GM23338 (cell line): ENCODE measurements around the gene ERI2. TPM values are rescaled to one million over a fixed set of nuclear protein-coding genes. Genes with fewer than 3 reads are reported as not detected.

ENCODE experiments used
- ATAC-seq: fragments of 200-7000 bp; cut with Tn5 transposase; 3 replicates; pipeline ENCODE4 v1.9.1; 2020
- DNase-seq: peaks from one replicate; pipeline ENCODE4 v3.0.0-alpha.2; 2015; ENCODE audit warnings: low spot score
- H2AFZ ChIP-seq: fragments of 200-600 bp; sonication (generic); 2 replicates; pipeline ENCODE4 v1.8.0; 2016; ENCODE audit warnings: antibody characterized with exemption, mild to moderate bottlenecking, moderate library complexity
- H3F3A ChIP-seq: fragments of 200-600 bp; sonication (generic); replicated peaks from 2 replicates; pipeline ENCODE4 v1.8.0; 2017; ENCODE audit warnings: antibody characterized with exemption, mixed run types, low read depth
- H3K27ac ChIP-seq: fragments of 200-600 bp; sonication (generic); 2 replicates; pipeline ENCODE4 v1.6.1; 2016; ENCODE audit warnings: low read depth
- H3K27me3 ChIP-seq: fragments of 200-600 bp; sonication (generic); 2 replicates; pipeline ENCODE4 v1.8.0; 2016; ENCODE audit warnings: mild to moderate bottlenecking, mixed run types, moderate library complexity; ENCODE audit not compliant: insufficient read depth
- H3K36me3 ChIP-seq: fragments of 200-600 bp; sonication (generic); 2 replicates; pipeline ENCODE4 v1.8.0; 2016; ENCODE audit warnings: mild to moderate bottlenecking; ENCODE audit not compliant: insufficient read depth
- H3K4me1 ChIP-seq: fragments of 200-600 bp; sonication (generic); 2 replicates; pipeline ENCODE4 v1.8.0; 2016; ENCODE audit warnings: mild to moderate bottlenecking, moderate library complexity; ENCODE audit not compliant: insufficient read depth
- H3K4me2 ChIP-seq: fragments of 200-600 bp; sonication (generic); 2 replicates; pipeline ENCODE4 v1.7.1; 2017; ENCODE audit warnings: mixed run types
- H3K4me3 ChIP-seq: fragments of 200-600 bp; sonication (generic); 2 replicates; pipeline ENCODE4 v1.6.1; 2016; ENCODE audit warnings: mixed run types
- H3K79me2 ChIP-seq: fragments of 200-600 bp; sonication (generic); replicated peaks from 2 replicates; pipeline ENCODE4 v1.8.0; 2017; ENCODE audit warnings: mild to moderate bottlenecking; ENCODE audit not compliant: insufficient read depth
- H3K9me2 ChIP-seq: fragments of 200-600 bp; sonication (generic); 2 replicates; pipeline ENCODE4 v1.8.0; 2017; ENCODE audit not compliant: insufficient read depth
- H4K20me1 ChIP-seq: fragments of 200-600 bp; sonication (generic); replicated peaks from 2 replicates; pipeline ENCODE4 v1.8.0; 2017; ENCODE audit warnings: mild to moderate bottlenecking; ENCODE audit not compliant: insufficient read depth
- H3K27ac Mint-ChIP-seq: 2 replicates; pipeline ENCODE4 v1.8.0; 2020; ENCODE audit warnings: inconsistent platforms, mild to moderate bottlenecking, moderate library complexity, mixed read lengths
- H3K27me3 Mint-ChIP-seq: 3 replicates; pipeline ENCODE4 v1.8.0; 2022; ENCODE audit warnings: low read depth, mild to moderate bottlenecking, moderate library complexity, mixed read lengths, inconsistent platforms; ENCODE audit not compliant: insufficient read depth, poor library complexity
- H3K36me3 Mint-ChIP-seq: 3 replicates; pipeline ENCODE4 v1.8.0; 2021; ENCODE audit warnings: low read depth, mild to moderate bottlenecking, inconsistent platforms, moderate library complexity, mixed read lengths
- H3K4me1 Mint-ChIP-seq: 3 replicates; pipeline ENCODE4 v1.8.0; 2020; ENCODE audit warnings: mild to moderate bottlenecking, inconsistent platforms, mixed read lengths
- H3K4me3 Mint-ChIP-seq: 3 replicates; pipeline ENCODE4 v1.8.0; 2021; ENCODE audit warnings: moderate library complexity, mild to moderate bottlenecking, inconsistent platforms, mixed read lengths
- H3K9me3 Mint-ChIP-seq: 3 replicates; pipeline ENCODE4 v1.8.0; 2020; ENCODE audit warnings: moderate library complexity, mild to moderate bottlenecking, inconsistent platforms, mixed read lengths
- CREB1 ChIP-seq: fragments of 250-450 bp; sonication (Bioruptor Pico); IDR thresholded peaks from 2 replicates; pipeline ENCODE4 v1.5.0; 2020; ENCODE audit warnings: low read depth, mild to moderate bottlenecking, moderate library complexity
- EZH2 ChIP-seq: fragments of 200-600 bp; sonication (generic); IDR thresholded peaks from one replicate; pipeline ENCODE4 v1.8.0; 2017; ENCODE audit warnings: antibody characterized with exemption, mild to moderate bottlenecking, low read depth; ENCODE audit not compliant: unreplicated experiment
- EZH2phosphoT487 ChIP-seq: fragments of 200-600 bp; sonication (generic); IDR thresholded peaks from one replicate; pipeline ENCODE4 v1.8.1; 2018; ENCODE audit warnings: antibody characterized with exemption; ENCODE audit not compliant: unreplicated experiment
- JUNB ChIP-seq: IDR thresholded peaks from one replicate; pipeline ENCODE4 v1.6.1; 2016; ENCODE audit warnings: antibody characterized with exemption; ENCODE audit not compliant: unreplicated experiment
- NANOG ChIP-seq: IDR thresholded peaks from 2 replicates; pipeline ENCODE4 v1.6.1; 2016; ENCODE audit warnings: antibody characterized with exemption, borderline replicate concordance
- POLR2AphosphoS5 ChIP-seq: IDR thresholded peaks from 2 replicates; pipeline ENCODE4 v1.6.1; 2016; ENCODE audit warnings: antibody characterized with exemption, low read depth
- STAT1 ChIP-seq: IDR thresholded peaks from one replicate; pipeline ENCODE4 v1.6.1; 2016; ENCODE audit warnings: antibody characterized with exemption; ENCODE audit not compliant: unreplicated experiment
- ZNF114 ChIP-seq: fragments of 250-450 bp; sonication (Bioruptor Pico); IDR thresholded peaks from 2 replicates; pipeline ENCODE4 v1.5.0; 2020; ENCODE audit warnings: mild to moderate bottlenecking, moderate library complexity
- ZNF331 ChIP-seq: fragments of 250-450 bp; sonication (Bioruptor Pico); IDR thresholded peaks from 2 replicates; pipeline ENCODE4 v1.5.0; 2020; ENCODE audit warnings: low read depth, mild to moderate bottlenecking, moderate library complexity
- polyA plus RNA-seq: library from polyadenylated mRNA; unstranded; fragments of >200 nt; fragmentation: Nextera tagmentation; extraction: Ambion mirVana; gene quantifications from 2 replicates; pipeline ENCODE4 v1.2.1, GENCODE V29; 2016
- total RNA-seq: library from RNA; depleted of rRNA; stranded (reverse); fragments of >200 nt; shearing (Covaris generic); gene quantifications from 2 replicates; pipeline ENCODE4 v1.2.3, GENCODE V29; 2014
- TF ChIP-seq, protein P1 (sequence below): IDR thresholded peaks from one replicate; pipeline ENCODE4 v1.6.1; 2018; ENCODE audit warnings: antibody characterized with exemption; ENCODE audit not compliant: unreplicated experiment
- TF ChIP-seq, protein P2 (sequence below): fragments of 250-450 bp; sonication (Bioruptor Pico); IDR thresholded peaks from 2 replicates; pipeline ENCODE4 v1.5.0; 2020; ENCODE audit warnings: mild to moderate bottlenecking, moderate library complexity
- TF ChIP-seq, protein P3 (sequence below): IDR thresholded peaks from 2 replicates; pipeline ENCODE4 v1.6.1; 2016; ENCODE audit warnings: antibody characterized with exemption
- TF ChIP-seq, protein P4 (sequence below), 2 experiments: fragments of 200-600 bp in 1 of 2; sonication (generic) in 1 of 2; conservative IDR thresholded peaks; 2 replicates each; pipeline versions ENCODE4 v1.5.1 to v1.6.1; 2016 to 2017; ENCODE audit warnings: antibody characterized with exemption in 2 of 2, low read depth in 2 of 2, mild to moderate bottlenecking in 2 of 2, moderate library complexity in 1 of 2

ERI2 gene
- total and polyA plus RNA-seq, 2 experiments from 2014 or later = 7.2 to 19.5 TPM

DNA sequence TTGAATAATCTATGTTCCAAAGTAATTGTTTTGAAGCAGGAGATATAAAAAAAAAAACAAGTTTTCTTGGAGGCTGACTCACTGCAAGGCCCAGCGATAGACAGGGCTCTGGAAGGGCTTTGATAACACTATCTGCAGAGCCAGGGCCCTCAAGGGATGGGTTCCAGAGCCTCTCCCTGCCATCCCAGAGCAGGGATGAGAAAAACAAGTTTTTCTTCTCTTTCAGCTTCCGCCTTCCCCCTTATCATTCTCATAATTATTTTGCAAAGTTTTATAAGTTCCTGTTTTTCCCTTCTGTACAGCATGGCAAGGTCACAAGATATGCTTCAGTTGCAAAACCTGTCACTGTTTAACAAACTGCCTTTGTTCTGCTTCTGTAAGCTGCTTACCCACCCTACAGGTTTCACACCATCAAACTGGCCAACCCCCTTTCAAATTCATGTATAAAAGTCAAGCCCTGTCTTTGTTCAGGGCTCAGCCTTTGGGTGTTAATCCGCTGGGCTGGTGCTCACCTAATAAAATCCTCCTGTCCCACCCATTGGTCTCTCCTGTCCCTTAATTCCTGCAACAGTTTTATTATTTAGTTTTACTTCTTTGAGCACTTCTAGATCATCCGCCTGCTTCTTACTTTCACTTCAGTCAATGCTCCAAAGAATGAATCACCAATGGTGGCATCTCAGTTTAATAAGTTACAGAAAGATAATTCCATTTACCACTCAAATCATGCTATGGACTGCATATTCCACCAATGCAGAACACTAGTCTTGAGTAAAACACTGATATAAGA lies 59.0 kb downstream of the ERI2 start:
- H3K4me3 Mint-ChIP-seq = no peak overlapping the region
- Histone ChIP-seq H3K4me2 (no peak overlapping the region), H3K27ac (no peak overlapping the region), H3K4me1 (no peaks in the 10 kb centered on the region), H3K9me2 (peaks cover 5% of the 10 kb centered on the region; the same call in 1 of the 2 replicates), H4K20me1 (no peaks in the 10 kb centered on the region), H3F3A (no peaks in the 10 kb centered on the region), H2AFZ (no peak overlapping the region), H3K27me3 (no peaks in the 10 kb centered on the region), H3K36me3 (no peaks in the 10 kb centered on the region), H3K79me2 (no peaks in the 10 kb centered on the region), H3K4me3 (no peak overlapping the region)
- DNase-seq = peak; percentile 11
- ATAC-seq = no peak
- H3K9me3 Mint-ChIP-seq = peaks cover 26% of the 10 kb centered on the region
- peaks cover 4% of the 10 kb centered on the region for H3K27me3 Mint-ChIP-seq
- no peak overlapping the region for H3K27ac Mint-ChIP-seq
- H3K36me3 Mint-ChIP-seq = peaks cover 7% of the 10 kb centered on the region
- no peak for TF ChIP-seq ZNF331
- no peak for TF ChIP-seq ZNF114
- no peak for TF ChIP-seq EZH2phosphoT487
- TF ChIP-seq CREB1 (CRISPR knock-in tag) = no peak
- TF ChIP-seq POLR2AphosphoS5 = no peak
- no peak for TF ChIP-seq STAT1
- no peak for TF ChIP-seq JUNB
- TF ChIP-seq, protein P1, sequence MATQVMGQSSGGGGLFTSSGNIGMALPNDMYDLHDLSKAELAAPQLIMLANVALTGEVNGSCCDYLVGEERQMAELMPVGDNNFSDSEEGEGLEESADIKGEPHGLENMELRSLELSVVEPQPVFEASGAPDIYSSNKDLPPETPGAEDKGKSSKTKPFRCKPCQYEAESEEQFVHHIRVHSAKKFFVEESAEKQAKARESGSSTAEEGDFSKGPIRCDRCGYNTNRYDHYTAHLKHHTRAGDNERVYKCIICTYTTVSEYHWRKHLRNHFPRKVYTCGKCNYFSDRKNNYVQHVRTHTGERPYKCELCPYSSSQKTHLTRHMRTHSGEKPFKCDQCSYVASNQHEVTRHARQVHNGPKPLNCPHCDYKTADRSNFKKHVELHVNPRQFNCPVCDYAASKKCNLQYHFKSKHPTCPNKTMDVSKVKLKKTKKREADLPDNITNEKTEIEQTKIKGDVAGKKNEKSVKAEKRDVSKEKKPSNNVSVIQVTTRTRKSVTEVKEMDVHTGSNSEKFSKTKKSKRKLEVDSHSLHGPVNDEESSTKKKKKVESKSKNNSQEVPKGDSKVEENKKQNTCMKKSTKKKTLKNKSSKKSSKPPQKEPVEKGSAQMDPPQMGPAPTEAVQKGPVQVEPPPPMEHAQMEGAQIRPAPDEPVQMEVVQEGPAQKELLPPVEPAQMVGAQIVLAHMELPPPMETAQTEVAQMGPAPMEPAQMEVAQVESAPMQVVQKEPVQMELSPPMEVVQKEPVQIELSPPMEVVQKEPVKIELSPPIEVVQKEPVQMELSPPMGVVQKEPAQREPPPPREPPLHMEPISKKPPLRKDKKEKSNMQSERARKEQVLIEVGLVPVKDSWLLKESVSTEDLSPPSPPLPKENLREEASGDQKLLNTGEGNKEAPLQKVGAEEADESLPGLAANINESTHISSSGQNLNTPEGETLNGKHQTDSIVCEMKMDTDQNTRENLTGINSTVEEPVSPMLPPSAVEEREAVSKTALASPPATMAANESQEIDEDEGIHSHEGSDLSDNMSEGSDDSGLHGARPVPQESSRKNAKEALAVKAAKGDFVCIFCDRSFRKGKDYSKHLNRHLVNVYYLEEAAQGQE = no peak
- TF ChIP-seq, protein P2, sequence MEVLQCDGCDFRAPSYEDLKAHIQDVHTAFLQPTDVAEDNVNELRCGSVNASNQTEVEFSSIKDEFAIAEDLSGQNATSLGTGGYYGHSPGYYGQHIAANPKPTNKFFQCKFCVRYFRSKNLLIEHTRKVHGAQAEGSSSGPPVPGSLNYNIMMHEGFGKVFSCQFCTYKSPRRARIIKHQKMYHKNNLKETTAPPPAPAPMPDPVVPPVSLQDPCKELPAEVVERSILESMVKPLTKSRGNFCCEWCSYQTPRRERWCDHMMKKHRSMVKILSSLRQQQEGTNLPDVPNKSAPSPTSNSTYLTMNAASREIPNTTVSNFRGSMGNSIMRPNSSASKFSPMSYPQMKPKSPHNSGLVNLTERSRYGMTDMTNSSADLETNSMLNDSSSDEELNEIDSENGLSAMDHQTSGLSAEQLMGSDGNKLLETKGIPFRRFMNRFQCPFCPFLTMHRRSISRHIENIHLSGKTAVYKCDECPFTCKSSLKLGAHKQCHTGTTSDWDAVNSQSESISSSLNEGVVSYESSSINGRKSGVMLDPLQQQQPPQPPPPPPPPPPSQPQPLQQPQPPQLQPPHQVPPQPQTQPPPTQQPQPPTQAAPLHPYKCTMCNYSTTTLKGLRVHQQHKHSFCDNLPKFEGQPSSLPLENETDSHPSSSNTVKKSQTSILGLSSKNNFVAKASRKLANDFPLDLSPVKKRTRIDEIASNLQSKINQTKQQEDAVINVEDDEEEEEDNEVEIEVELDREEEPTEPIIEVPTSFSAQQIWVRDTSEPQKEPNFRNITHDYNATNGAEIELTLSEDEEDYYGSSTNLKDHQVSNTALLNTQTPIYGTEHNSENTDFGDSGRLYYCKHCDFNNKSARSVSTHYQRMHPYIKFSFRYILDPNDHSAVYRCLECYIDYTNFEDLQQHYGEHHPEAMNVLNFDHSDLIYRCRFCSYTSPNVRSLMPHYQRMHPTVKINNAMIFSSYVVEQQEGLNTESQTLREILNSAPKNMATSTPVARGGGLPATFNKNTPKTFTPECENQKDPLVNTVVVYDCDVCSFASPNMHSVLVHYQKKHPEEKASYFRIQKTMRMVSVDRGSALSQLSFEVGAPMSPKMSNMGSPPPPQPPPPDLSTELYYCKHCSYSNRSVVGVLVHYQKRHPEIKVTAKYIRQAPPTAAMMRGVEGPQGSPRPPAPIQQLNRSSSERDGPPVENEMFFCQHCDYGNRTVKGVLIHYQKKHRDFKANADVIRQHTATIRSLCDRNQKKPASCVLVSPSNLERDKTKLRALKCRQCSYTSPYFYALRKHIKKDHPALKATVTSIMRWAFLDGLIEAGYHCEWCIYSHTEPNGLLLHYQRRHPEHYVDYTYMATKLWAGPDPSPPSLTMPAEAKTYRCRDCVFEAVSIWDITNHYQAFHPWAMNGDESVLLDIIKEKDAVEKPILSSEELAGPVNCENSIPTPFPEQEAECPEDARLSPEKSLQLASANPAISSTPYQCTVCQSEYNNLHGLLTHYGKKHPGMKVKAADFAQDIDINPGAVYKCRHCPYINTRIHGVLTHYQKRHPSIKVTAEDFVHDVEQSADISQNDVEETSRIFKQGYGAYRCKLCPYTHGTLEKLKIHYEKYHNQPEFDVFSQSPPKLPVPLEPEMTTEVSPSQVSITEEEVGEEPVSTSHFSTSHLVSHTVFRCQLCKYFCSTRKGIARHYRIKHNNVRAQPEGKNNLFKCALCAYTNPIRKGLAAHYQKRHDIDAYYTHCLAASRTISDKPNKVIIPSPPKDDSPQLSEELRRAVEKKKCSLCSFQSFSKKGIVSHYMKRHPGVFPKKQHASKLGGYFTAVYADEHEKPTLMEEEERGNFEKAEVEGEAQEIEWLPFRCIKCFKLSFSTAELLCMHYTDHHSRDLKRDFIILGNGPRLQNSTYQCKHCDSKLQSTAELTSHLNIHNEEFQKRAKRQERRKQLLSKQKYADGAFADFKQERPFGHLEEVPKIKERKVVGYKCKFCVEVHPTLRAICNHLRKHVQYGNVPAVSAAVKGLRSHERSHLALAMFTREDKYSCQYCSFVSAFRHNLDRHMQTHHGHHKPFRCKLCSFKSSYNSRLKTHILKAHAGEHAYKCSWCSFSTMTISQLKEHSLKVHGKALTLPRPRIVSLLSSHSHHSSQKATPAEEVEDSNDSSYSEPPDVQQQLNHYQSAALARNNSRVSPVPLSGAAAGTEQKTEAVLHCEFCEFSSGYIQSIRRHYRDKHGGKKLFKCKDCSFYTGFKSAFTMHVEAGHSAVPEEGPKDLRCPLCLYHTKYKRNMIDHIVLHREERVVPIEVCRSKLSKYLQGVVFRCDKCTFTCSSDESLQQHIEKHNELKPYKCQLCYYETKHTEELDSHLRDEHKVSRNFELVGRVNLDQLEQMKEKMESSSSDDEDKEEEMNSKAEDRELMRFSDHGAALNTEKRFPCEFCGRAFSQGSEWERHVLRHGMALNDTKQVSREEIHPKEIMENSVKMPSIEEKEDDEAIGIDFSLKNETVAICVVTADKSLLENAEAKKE (CRISPR knock-in tag) = no peak
- TF ChIP-seq EZH2 = no peak
- TF ChIP-seq, protein P3, sequence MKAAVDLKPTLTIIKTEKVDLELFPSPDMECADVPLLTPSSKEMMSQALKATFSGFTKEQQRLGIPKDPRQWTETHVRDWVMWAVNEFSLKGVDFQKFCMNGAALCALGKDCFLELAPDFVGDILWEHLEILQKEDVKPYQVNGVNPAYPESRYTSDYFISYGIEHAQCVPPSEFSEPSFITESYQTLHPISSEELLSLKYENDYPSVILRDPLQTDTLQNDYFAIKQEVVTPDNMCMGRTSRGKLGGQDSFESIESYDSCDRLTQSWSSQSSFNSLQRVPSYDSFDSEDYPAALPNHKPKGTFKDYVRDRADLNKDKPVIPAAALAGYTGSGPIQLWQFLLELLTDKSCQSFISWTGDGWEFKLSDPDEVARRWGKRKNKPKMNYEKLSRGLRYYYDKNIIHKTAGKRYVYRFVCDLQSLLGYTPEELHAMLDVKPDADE = no peak
- TF ChIP-seq, protein P4, sequence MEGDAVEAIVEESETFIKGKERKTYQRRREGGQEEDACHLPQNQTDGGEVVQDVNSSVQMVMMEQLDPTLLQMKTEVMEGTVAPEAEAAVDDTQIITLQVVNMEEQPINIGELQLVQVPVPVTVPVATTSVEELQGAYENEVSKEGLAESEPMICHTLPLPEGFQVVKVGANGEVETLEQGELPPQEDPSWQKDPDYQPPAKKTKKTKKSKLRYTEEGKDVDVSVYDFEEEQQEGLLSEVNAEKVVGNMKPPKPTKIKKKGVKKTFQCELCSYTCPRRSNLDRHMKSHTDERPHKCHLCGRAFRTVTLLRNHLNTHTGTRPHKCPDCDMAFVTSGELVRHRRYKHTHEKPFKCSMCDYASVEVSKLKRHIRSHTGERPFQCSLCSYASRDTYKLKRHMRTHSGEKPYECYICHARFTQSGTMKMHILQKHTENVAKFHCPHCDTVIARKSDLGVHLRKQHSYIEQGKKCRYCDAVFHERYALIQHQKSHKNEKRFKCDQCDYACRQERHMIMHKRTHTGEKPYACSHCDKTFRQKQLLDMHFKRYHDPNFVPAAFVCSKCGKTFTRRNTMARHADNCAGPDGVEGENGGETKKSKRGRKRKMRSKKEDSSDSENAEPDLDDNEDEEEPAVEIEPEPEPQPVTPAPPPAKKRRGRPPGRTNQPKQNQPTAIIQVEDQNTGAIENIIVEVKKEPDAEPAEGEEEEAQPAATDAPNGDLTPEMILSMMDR (conservative IDR thresholded peaks at IDR 0.05; ENCODE audit: low read depth in 2 of 2) = no peak
- TF ChIP-seq NANOG = no peak
- no peaks in the 10 kb centered on the region for H3K4me1 Mint-ChIP-seq
